IMR-90 (cell line): ENCODE results near the gene ADAM12.

ENCODE experiments used
- CEBPB ChIP-seq: IDR thresholded peaks from 2 replicates; pipeline ENCODE4 v1.6.1; 2012; ENCODE audit warnings: low read depth, low read length, improper control_type of control experiment
- CTCF ChIP-seq: conservative IDR thresholded peaks from 2 replicates; pipeline ENCODE4 v1.5.1; 2012; ENCODE audit warnings: mild to moderate bottlenecking, low read depth, low read length, improper control_type of control experiment
- ELK1 ChIP-seq: fragments of 150-350 bp; IDR thresholded peaks from 2 replicates; pipeline ENCODE4 v1.6.1; 2016; ENCODE audit warnings: low read depth, mild to moderate bottlenecking, low read length, moderate library complexity, borderline replicate concordance
- MAZ ChIP-seq: IDR thresholded peaks from 2 replicates; pipeline ENCODE4 v1.6.1; 2012; ENCODE audit warnings: low read depth, mild to moderate bottlenecking, low read length, improper control_type of control experiment, moderate library complexity, borderline replicate concordance
- MXI1 ChIP-seq: IDR thresholded peaks from 2 replicates; pipeline ENCODE4 v1.6.1; 2012; ENCODE audit warnings: low read depth, mild to moderate bottlenecking, low read length, moderate library complexity, borderline replicate concordance
- NFE2L2 ChIP-seq: fragments of 150-350 bp; IDR thresholded peaks from 2 replicates; pipeline ENCODE4 v1.6.1; 2016; ENCODE audit warnings: low read depth, mild to moderate bottlenecking, low read length
- POLR2A ChIP-seq: IDR thresholded peaks from 2 replicates; pipeline ENCODE4 v1.6.1; 2012; ENCODE audit warnings: mild to moderate bottlenecking, low read depth, low read length
- RAD21 ChIP-seq: IDR thresholded peaks from 2 replicates; pipeline ENCODE4 v1.6.1; 2012; ENCODE audit warnings: low read length, improper control_type of control experiment
- RFX5 ChIP-seq: IDR thresholded peaks from 2 replicates; pipeline ENCODE4 v1.8.0; 2012; ENCODE audit warnings: low read depth, mild to moderate bottlenecking, low read length, moderate library complexity
- SMC3 ChIP-seq: fragments of 150-350 bp; IDR thresholded peaks from 2 replicates; pipeline ENCODE4 v1.6.1; 2016; ENCODE audit warnings: low read depth, mild to moderate bottlenecking, antibody characterized with exemption, low read length, moderate library complexity
- TF ChIP-seq, protein P1 (sequence below): fragments of 150-350 bp; IDR thresholded peaks from 2 replicates; pipeline ENCODE4 v1.6.1; 2017; ENCODE audit warnings: mild to moderate bottlenecking, antibody characterized with exemption, low read length, low read depth

DNA sequence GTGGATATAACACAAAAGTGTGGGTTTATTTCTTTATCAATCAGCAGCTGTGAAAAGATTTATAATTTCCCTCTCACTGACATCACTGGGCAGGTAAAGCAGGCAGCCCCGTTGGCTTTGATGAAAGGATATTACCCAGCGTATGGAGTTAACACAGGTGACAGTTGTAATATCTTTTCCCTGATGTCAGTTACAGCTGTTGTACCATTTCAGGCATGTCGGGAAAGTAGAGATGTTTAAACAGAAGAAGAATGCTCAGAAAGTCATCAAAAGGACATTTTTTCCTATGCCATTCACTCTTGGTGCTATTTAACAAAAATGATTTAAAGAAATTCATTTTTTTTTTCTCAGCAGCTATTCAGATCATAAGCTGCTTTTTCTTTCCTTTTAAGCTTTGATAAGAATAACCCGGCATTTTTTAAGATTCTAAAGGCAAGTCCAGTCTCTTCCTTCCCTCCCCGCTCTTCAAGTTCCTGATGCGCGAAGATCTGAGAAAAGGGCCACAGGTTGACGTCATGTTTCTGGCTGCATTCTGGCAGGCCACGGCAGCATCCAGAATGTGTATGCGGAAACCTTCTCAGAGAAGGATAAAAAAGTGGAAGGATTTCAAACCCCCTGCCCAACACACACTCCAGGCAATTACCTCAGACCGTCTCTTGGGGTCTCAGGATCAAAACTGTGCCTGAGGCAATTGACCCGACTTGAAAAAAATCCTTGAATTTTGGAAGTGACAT is 32.5 kb upstream of the ADAM12 start:
- no peak for TF ChIP-seq RAD21
- no peak for TF ChIP-seq NFE2L2
- TF ChIP-seq CTCF: no peak
- TF ChIP-seq MAZ: no peak
- TF ChIP-seq, protein P1, sequence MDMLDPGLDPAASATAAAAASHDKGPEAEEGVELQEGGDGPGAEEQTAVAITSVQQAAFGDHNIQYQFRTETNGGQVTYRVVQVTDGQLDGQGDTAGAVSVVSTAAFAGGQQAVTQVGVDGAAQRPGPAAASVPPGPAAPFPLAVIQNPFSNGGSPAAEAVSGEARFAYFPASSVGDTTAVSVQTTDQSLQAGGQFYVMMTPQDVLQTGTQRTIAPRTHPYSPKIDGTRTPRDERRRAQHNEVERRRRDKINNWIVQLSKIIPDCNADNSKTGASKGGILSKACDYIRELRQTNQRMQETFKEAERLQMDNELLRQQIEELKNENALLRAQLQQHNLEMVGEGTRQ: no peak
- TF ChIP-seq POLR2A: no peak
- no peak for TF ChIP-seq RFX5
- TF ChIP-seq ELK1: no peak
- no peak for TF ChIP-seq SMC3
- TF ChIP-seq MXI1: no peak
- no peak for TF ChIP-seq CEBPB
